Measurements from ENCODE around the gene MED23. TPM values are rescaled to one million over a fixed set of nuclear protein-coding genes. Genes with fewer than 3 reads are reported as not detected.

Gene MED23
- total RNA-seq: 66.9 TPM
- polyA plus RNA-seq: 11.2 TPM

GRCh38 chr6:131627724-131628682, at the start of gene MED23:
Gene MED23 (minus strand): TSS chr6:131628242. CDS start chr6:131628049, 193 bp downstream.
- Histone ChIP-seq H3K4me3 (ENCODE audit: low read depth, low read length) (peak within 1 kb of the TSS; percentile 66), H3K36me3 (ENCODE audit: insufficient read depth) (peaks cover 6% of the 10 kb centered on the region), H3K27ac (ENCODE audit: low read depth) (peak within 1 kb of the TSS; percentile 25), H3K4me1 (ENCODE audit: insufficient read depth) (peaks cover 1% of the 10 kb centered on the region)
- peak; percentile 83 for DNase-seq (ENCODE audit: extremely low spot score)
- under 1% methylated on average over 53 of the region's 53 CpGs for WGBS

GRCh38 chr6:131673184-131673583, 45.1 kb upstream of the MED23 start:
- Histone ChIP-seq H3K27ac (ENCODE audit: low read depth) (no peak overlapping the region), H3K36me3 (ENCODE audit: insufficient read depth) (no peaks in the 10 kb centered on the region), H3K4me3 (ENCODE audit: low read depth, low read length) (no peak overlapping the region), H3K4me1 (ENCODE audit: insufficient read depth) (no peaks in the 10 kb centered on the region)
- 96% methylated on average over 2 of the region's 2 CpGs for WGBS
- no peak for DNase-seq (ENCODE audit: extremely low spot score)

- DNase-seq (ENCODE audit: extremely low spot score): no peak
- Histone ChIP-seq H3K27ac (ENCODE audit: low read depth) (no peak overlapping the region), H3K36me3 (ENCODE audit: insufficient read depth) (no peaks in the 10 kb centered on the region), H3K4me3 (ENCODE audit: low read depth, low read length) (no peak overlapping the region), H3K4me1 (ENCODE audit: insufficient read depth) (no peaks in the 10 kb centered on the region)
- 28% methylated on average over 1 of the region's 1 CpG for WGBS
These were observed 41.8 kb upstream of the MED23 start for GRCh38 chr6:131669891-131670290.

GRCh38 chr6:131663578-131664165, 35.6 kb upstream of the MED23 start:
- Histone ChIP-seq H3K36me3 (ENCODE audit: insufficient read depth) (no peaks in the 10 kb centered on the region), H3K27ac (ENCODE audit: low read depth) (no peak overlapping the region), H3K4me3 (ENCODE audit: low read depth, low read length) (no peak overlapping the region), H3K4me1 (ENCODE audit: insufficient read depth) (no peaks in the 10 kb centered on the region)
- DNase-seq (ENCODE audit: extremely low spot score): no peak
- 89% methylated on average over 2 of the region's 2 CpGs for WGBS

GRCh38 chr6:131660195-131660594, 32.2 kb upstream of the MED23 start:
- H3K27ac ChIP-seq (ENCODE audit: low read depth): no peak overlapping the region
- DNase-seq (ENCODE audit: extremely low spot score): no peak
- H3K4me1 ChIP-seq (ENCODE audit: insufficient read depth): no peaks in the 10 kb centered on the region
- no peak overlapping the region for H3K4me3 ChIP-seq (ENCODE audit: low read depth, low read length)
- no peaks in the 10 kb centered on the region for H3K36me3 ChIP-seq (ENCODE audit: insufficient read depth)
- 65% methylated on average over 1 of the region's 1 CpG for WGBS

- DNase-seq (ENCODE audit: extremely low spot score): no peak
- Histone ChIP-seq H3K36me3 (ENCODE audit: insufficient read depth) (no peaks in the 10 kb centered on the region), H3K4me3 (ENCODE audit: low read depth, low read length) (no peak overlapping the region), H3K27ac (ENCODE audit: low read depth) (no peak overlapping the region), H3K4me1 (ENCODE audit: insufficient read depth) (no peaks in the 10 kb centered on the region)
- WGBS: 94% methylated on average over 3 of the region's 3 CpGs
These were observed 30.2 kb upstream of the MED23 start for GRCh38 chr6:131658287-131658686.

- H3K27ac ChIP-seq (ENCODE audit: low read depth): no peak overlapping the region
- DNase-seq (ENCODE audit: extremely low spot score): no peak
- no peaks in the 10 kb centered on the region for H3K36me3 ChIP-seq (ENCODE audit: insufficient read depth)
- H3K4me1 ChIP-seq (ENCODE audit: insufficient read depth): no peaks in the 10 kb centered on the region
- whole genome bisulfite sequencing: 74% methylated on average over 6 of the region's 6 CpGs
- H3K4me3 ChIP-seq (ENCODE audit: low read depth, low read length): no peak overlapping the region
These were observed 29.6 kb upstream of the MED23 start for GRCh38 chr6:131657630-131658111.

GRCh38 chr6:131657222-131657621, 29.2 kb upstream of the MED23 start:
- Histone ChIP-seq H3K4me3 (ENCODE audit: low read depth, low read length) (no peak overlapping the region), H3K4me1 (ENCODE audit: insufficient read depth) (no peaks in the 10 kb centered on the region), H3K36me3 (ENCODE audit: insufficient read depth) (no peaks in the 10 kb centered on the region), H3K27ac (ENCODE audit: low read depth) (no peak overlapping the region)
- 90% methylated on average over 2 of the region's 2 CpGs for WGBS
- DNase-seq (ENCODE audit: extremely low spot score): no peak

GRCh38 chr6:131656667-131657066, 28.6 kb upstream of the MED23 start:
- H3K4me1 ChIP-seq (ENCODE audit: insufficient read depth): no peaks in the 10 kb centered on the region
- DNase-seq (ENCODE audit: extremely low spot score): no peak
- H3K4me3 ChIP-seq (ENCODE audit: low read depth, low read length): no peak overlapping the region
- WGBS: 92% methylated on average over 3 of the region's 3 CpGs
- no peaks in the 10 kb centered on the region for H3K36me3 ChIP-seq (ENCODE audit: insufficient read depth)
- H3K27ac ChIP-seq (ENCODE audit: low read depth): no peak overlapping the region

- 93% methylated on average over 2 of the region's 2 CpGs for WGBS
- no peak for DNase-seq (ENCODE audit: extremely low spot score)
- no peaks in the 10 kb centered on the region for H3K36me3 ChIP-seq (ENCODE audit: insufficient read depth)
These were observed 27.9 kb upstream of the MED23 start for GRCh38 chr6:131655951-131656350.

GRCh38 chr6:131655387-131655786, 27.3 kb upstream of the MED23 start:
- no peak overlapping the region for H3K27ac ChIP-seq (ENCODE audit: low read depth)
- WGBS: 87% methylated on average over 3 of the region's 3 CpGs

More at GRCh38 chr6:131655951-131656350, 27.9 kb upstream of the MED23 start:
- no peak overlapping the region for H3K4me3 ChIP-seq (ENCODE audit: low read depth, low read length)
- H3K27ac ChIP-seq (ENCODE audit: low read depth): no peak overlapping the region
- no peaks in the 10 kb centered on the region for H3K4me1 ChIP-seq (ENCODE audit: insufficient read depth)

GRCh38 chr6:131654326-131654725, 26.3 kb upstream of the MED23 start:
- no peak overlapping the region for H3K4me3 ChIP-seq (ENCODE audit: low read depth, low read length)
- H3K36me3 ChIP-seq (ENCODE audit: insufficient read depth): no peaks in the 10 kb centered on the region
- H3K4me1 ChIP-seq (ENCODE audit: insufficient read depth): no peaks in the 10 kb centered on the region
- DNase-seq (ENCODE audit: extremely low spot score): no peak
- H3K27ac ChIP-seq (ENCODE audit: low read depth): no peak overlapping the region
- 89% methylated on average over 3 of the region's 3 CpGs for WGBS

More at GRCh38 chr6:131655387-131655786, 27.3 kb upstream of the MED23 start:
- no peak for DNase-seq (ENCODE audit: extremely low spot score)
- no peaks in the 10 kb centered on the region for H3K4me1 ChIP-seq (ENCODE audit: insufficient read depth)
- H3K4me3 ChIP-seq (ENCODE audit: low read depth, low read length): no peak overlapping the region
- no peaks in the 10 kb centered on the region for H3K36me3 ChIP-seq (ENCODE audit: insufficient read depth)

GRCh38 chr6:131652472-131652871, 24.4 kb upstream of the MED23 start:
- Histone ChIP-seq H3K4me1 (ENCODE audit: insufficient read depth) (no peaks in the 10 kb centered on the region), H3K36me3 (ENCODE audit: insufficient read depth) (no peaks in the 10 kb centered on the region), H3K4me3 (ENCODE audit: low read depth, low read length) (no peak overlapping the region), H3K27ac (ENCODE audit: low read depth) (no peak overlapping the region)
- WGBS: 67% methylated on average over 5 of the region's 5 CpGs
- DNase-seq (ENCODE audit: extremely low spot score): no peak

GRCh38 chr6:131651782-131652181, 23.7 kb upstream of the MED23 start:
- H3K27ac ChIP-seq (ENCODE audit: low read depth): no peak overlapping the region
- no peaks in the 10 kb centered on the region for H3K36me3 ChIP-seq (ENCODE audit: insufficient read depth)
- no peak for DNase-seq (ENCODE audit: extremely low spot score)
- no peak overlapping the region for H3K4me3 ChIP-seq (ENCODE audit: low read depth, low read length)
- H3K4me1 ChIP-seq (ENCODE audit: insufficient read depth): no peaks in the 10 kb centered on the region

Measured in urinary bladder (tissue), 4 donors.